OCI-LY3 (cell line): ENCODE results near the gene INTS6L.
A peak's percentile ranks its signal among the peaks of the same experiment; 100 is the strongest.

ENCODE experiments used
- H2AFZ ChIP-seq: fragments of 200-600, 300-600 bp; shearing (Covaris generic); 2 replicates; pipeline ENCODE4 v1.6.0; 2014; ENCODE audit warnings: antibody characterized with exemption, low read depth, low read length
- H3K27ac ChIP-seq: fragments of 200-600, 300-600 bp; sonication (generic); 2 replicates; pipeline ENCODE4 v1.5.1; 2014; ENCODE audit warnings: mild to moderate bottlenecking, low read length, moderate library complexity, mixed read lengths
- H3K27me3 ChIP-seq: fragments of 200-600, 300-600 bp; sonication (generic); 2 replicates; pipeline ENCODE4 v1.6.1; 2014; ENCODE audit warnings: low read depth, low read length, mixed read lengths
- H3K36me3 ChIP-seq: fragments of 200-600, 300-600 bp; sonication (generic); replicated peaks from 2 replicates; pipeline ENCODE3; 2014; ENCODE audit warnings: low read depth, low read length, mixed read lengths
- H3K4me1 ChIP-seq: fragments of 300-600, 200-600 bp; sonication (generic); 2 replicates; pipeline ENCODE4 v1.6.1; 2014; ENCODE audit warnings: low read length, mixed read lengths
- H3K4me2 ChIP-seq: fragments of 200-600, 300-600 bp; sonication (generic); 2 replicates; pipeline ENCODE4 v1.6.1; 2014; ENCODE audit warnings: low read length, mixed read lengths
- H3K4me3 ChIP-seq: fragments of 300-600, 200-600 bp; sonication (generic); 2 replicates; pipeline ENCODE4 v1.5.1; 2014; ENCODE audit warnings: antibody characterized with exemption, mild to moderate bottlenecking, low read length, moderate library complexity
- H3K79me2 ChIP-seq: fragments of 300-600, 200-600 bp; shearing (Covaris generic); 2 replicates; pipeline ENCODE4 v1.6.1; 2014; ENCODE audit warnings: mild to moderate bottlenecking, low read length, mixed read lengths
- H3K9ac ChIP-seq: fragments of 300-600, 200-600 bp; shearing (Covaris generic); 2 replicates; pipeline ENCODE4 v1.6.0; 2014; ENCODE audit warnings: mild to moderate bottlenecking, low read length, moderate library complexity
- H3K9me3 ChIP-seq: fragments of 200-600, 300-600 bp; shearing (Covaris generic); 2 replicates; pipeline ENCODE4 v1.6.1; 2014; ENCODE audit warnings: low read length, mixed read lengths; ENCODE audit not compliant: insufficient read depth
- H4K20me1 ChIP-seq: fragments of 200-600, 300-600 bp; sonication (generic); 2 replicates; pipeline ENCODE4 v1.6.1; 2016; ENCODE audit warnings: low read length, mixed read lengths; ENCODE audit not compliant: insufficient read depth
- EZH2phosphoT487 ChIP-seq: fragments of 200-600 bp; shearing (Covaris generic); IDR thresholded peaks from 2 replicates; pipeline ENCODE4 v1.6.1; 2018; ENCODE audit warnings: antibody characterized with exemption, mixed run types, low read depth
- TF ChIP-seq, protein P1 (sequence below): fragments of 200-600, 300-600 bp; sonication (generic); IDR thresholded peaks from 2 replicates; pipeline ENCODE4 v1.5.1; 2014; ENCODE audit warnings: antibody characterized with exemption, low read length, low read depth

INTS6L gene

DNA sequence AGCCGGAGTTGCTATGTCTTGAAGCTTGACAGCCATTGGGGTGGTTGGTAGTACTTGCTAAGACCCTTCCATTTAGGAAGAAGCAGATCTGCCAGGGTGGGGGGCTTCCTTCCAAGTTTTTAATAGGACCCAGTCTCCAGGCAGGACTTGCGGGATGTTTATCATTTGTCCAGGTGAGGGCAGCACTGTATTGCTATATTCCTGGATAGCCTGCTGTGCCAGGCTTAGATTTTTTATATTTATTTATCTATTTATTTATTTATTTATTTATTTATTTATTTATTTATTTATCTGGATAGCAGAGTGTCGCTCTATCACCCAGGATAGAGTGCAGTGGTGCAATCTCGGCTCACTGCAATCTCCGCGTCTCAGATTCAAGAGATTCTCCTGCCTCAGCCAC is 105.5 kb downstream of the INTS6L start:
- TF ChIP-seq, protein P1, sequence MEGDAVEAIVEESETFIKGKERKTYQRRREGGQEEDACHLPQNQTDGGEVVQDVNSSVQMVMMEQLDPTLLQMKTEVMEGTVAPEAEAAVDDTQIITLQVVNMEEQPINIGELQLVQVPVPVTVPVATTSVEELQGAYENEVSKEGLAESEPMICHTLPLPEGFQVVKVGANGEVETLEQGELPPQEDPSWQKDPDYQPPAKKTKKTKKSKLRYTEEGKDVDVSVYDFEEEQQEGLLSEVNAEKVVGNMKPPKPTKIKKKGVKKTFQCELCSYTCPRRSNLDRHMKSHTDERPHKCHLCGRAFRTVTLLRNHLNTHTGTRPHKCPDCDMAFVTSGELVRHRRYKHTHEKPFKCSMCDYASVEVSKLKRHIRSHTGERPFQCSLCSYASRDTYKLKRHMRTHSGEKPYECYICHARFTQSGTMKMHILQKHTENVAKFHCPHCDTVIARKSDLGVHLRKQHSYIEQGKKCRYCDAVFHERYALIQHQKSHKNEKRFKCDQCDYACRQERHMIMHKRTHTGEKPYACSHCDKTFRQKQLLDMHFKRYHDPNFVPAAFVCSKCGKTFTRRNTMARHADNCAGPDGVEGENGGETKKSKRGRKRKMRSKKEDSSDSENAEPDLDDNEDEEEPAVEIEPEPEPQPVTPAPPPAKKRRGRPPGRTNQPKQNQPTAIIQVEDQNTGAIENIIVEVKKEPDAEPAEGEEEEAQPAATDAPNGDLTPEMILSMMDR: peak; percentile 39
- TF ChIP-seq EZH2phosphoT487: no peak
- Histone ChIP-seq H3K4me2 (no peak overlapping the region), H3K4me3 (no peak overlapping the region), H4K20me1 (no peaks in the 10 kb centered on the region), H3K9me3 (no peaks in the 10 kb centered on the region), H3K27me3 (no peaks in the 10 kb centered on the region), H3K4me1 (peaks cover 7% of the 10 kb centered on the region; the same call in 1 of the 2 replicates), H3K27ac (no peak overlapping the region), H3K36me3 (no peaks in the 10 kb centered on the region), H3K9ac (no peak overlapping the region), H3K79me2 (no peaks in the 10 kb centered on the region), H2AFZ (no peak overlapping the region)

DNA sequence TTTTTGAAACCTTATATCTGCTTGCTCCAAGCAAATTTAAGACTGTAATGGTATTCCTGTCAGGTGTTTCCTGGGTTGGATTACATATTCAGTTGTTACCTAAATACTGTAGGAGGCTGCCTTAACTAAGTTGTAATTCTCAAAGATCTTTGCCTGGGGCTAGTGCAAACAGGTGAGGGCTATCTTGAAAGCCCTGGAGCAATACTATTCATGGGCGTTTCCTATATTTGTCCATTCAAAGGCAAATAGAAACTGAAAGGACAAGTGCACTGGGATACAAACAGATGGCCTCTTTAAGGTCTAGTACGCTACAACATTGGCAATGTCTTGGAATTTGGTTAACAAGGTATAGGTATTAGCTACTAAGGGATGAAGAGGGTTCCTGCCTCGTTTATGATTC is 108.9 kb downstream of the INTS6L start:
- Histone ChIP-seq H2AFZ (no peak overlapping the region), H3K9ac (no peak overlapping the region), H3K4me3 (no peak overlapping the region), H4K20me1 (no peaks in the 10 kb centered on the region), H3K27me3 (no peaks in the 10 kb centered on the region), H3K36me3 (no peaks in the 10 kb centered on the region), H3K9me3 (no peaks in the 10 kb centered on the region), H3K79me2 (no peaks in the 10 kb centered on the region), H3K4me2 (no peak overlapping the region), H3K4me1 (peaks cover 15% of the 10 kb centered on the region), H3K27ac (no peak overlapping the region)
- TF ChIP-seq EZH2phosphoT487: no peak
- TF ChIP-seq, protein P1: no peak
